GM23248 (cell line): ENCODE measurements around the gene PANK4. TPM values are rescaled to one million over a fixed set of nuclear protein-coding genes. Genes with fewer than 3 reads are reported as not detected.

Experiments
- DNase-seq: peaks from one replicate; pipeline ENCODE4 v3.0.0-alpha.2; 2015
- H2AFZ ChIP-seq: fragments of 200-600 bp; sonication (generic); 2 replicates; pipeline ENCODE4 v1.6.1; 2016; ENCODE audit warnings: antibody characterized with exemption
- H3F3A ChIP-seq: fragments of 200-600 bp; sonication (generic); 2 replicates; pipeline ENCODE4 v1.6.1; 2016; ENCODE audit warnings: mild to moderate bottlenecking, antibody characterized with exemption, mixed run types; ENCODE audit not compliant: insufficient read depth
- H3K27ac ChIP-seq: fragments of 200-600 bp; sonication (generic); 2 replicates; pipeline ENCODE4 v1.5.1; 2016; ENCODE audit warnings: mild to moderate bottlenecking
- H3K27me3 ChIP-seq: fragments of 200-600 bp; sonication (generic); replicated peaks from 2 replicates; pipeline ENCODE4 v1.6.1; 2016; ENCODE audit warnings: mild to moderate bottlenecking; ENCODE audit not compliant: insufficient read depth
- H3K36me3 ChIP-seq: fragments of 200-600 bp; sonication (generic); 2 replicates; pipeline ENCODE4 v1.6.1; 2016; ENCODE audit warnings: low read depth, mild to moderate bottlenecking
- H3K4me1 ChIP-seq: fragments of 200-600 bp; sonication (generic); 2 replicates; pipeline ENCODE4 v1.6.1; 2016; ENCODE audit warnings: mild to moderate bottlenecking; ENCODE audit not compliant: insufficient read depth
- H3K4me2 ChIP-seq: fragments of 200-600 bp; sonication (generic); one replicate; pipeline ENCODE4 v1.6.1; 2016; ENCODE audit warnings: mild to moderate bottlenecking; ENCODE audit not compliant: unreplicated experiment
- H3K4me3 ChIP-seq: fragments of 200-600 bp; sonication (generic); 2 replicates; pipeline ENCODE4 v1.5.1; 2016; ENCODE audit warnings: mild to moderate bottlenecking
- H3K79me2 ChIP-seq: fragments of 200-600 bp; sonication (generic); 2 replicates; pipeline ENCODE4 v1.6.1; 2016; ENCODE audit warnings: mild to moderate bottlenecking; ENCODE audit not compliant: insufficient read depth
- H3K9ac ChIP-seq: fragments of 200-600 bp; sonication (generic); 2 replicates; pipeline ENCODE4 v1.6.1; 2016; ENCODE audit warnings: mild to moderate bottlenecking
- H3K9me2 ChIP-seq: fragments of 200-600 bp; sonication (generic); 2 replicates; pipeline ENCODE4 v1.6.1; 2016; ENCODE audit warnings: mixed run types, mild to moderate bottlenecking, moderate library complexity; ENCODE audit not compliant: insufficient read depth
- H3K9me3 ChIP-seq: fragments of 200-600 bp; sonication (generic); one replicate; pipeline ENCODE4 v1.6.1; 2017; ENCODE audit warnings: low read depth
- H4K20me1 ChIP-seq: fragments of 200-600 bp; sonication (generic); 2 replicates; pipeline ENCODE4 v1.6.0; 2016; ENCODE audit not compliant: insufficient read depth
- EZH2 ChIP-seq: fragments of 200-600 bp; sonication (generic); IDR thresholded peaks from 2 replicates; pipeline ENCODE4 v1.6.1; 2018; ENCODE audit warnings: antibody characterized with exemption, mild to moderate bottlenecking; ENCODE audit not compliant: insufficient read depth, poor library complexity, severe bottlenecking
- EZH2phosphoT487 ChIP-seq: fragments of 200-600 bp; sonication (generic); IDR thresholded peaks from 2 replicates; pipeline ENCODE4 v1.6.1; 2018; ENCODE audit warnings: antibody characterized with exemption, moderate library complexity, mild to moderate bottlenecking, low read depth; ENCODE audit not compliant: insufficient read depth
- WGBS, 2 experiments: methylation state at CpG; one replicate each; pipeline ENCODE4 v1.1.6; 2015 to 2017; ENCODE audit warnings: low lambda C conversion rate in 2 of 2, low coverage in 1 of 2; ENCODE audit errors: missing lambda C conversion rate in 2 of 2; 5-methylcytosine and 5-hydroxymethylcytosine counted together
- in situ Hi-C: fragments of 300-500 bp; cut with MboI; formaldehyde crosslinking; loops from 2 replicates; pipeline ENCODE4 v1.15.0; 2020
- polyA plus RNA-seq: library from polyadenylated mRNA; unstranded; fragments of >200 nt; fragmentation: Nextera tagmentation; extraction: Ambion mirVana; gene quantifications from 2 replicates; pipeline ENCODE4 v1.2.1, GENCODE V29; 2016
- total RNA-seq: library from RNA; depleted of rRNA; stranded (reverse); fragments of >200 nt; shearing (Covaris generic); gene quantifications from 2 replicates; pipeline ENCODE4 v1.2.3, GENCODE V29; 2014

Gene PANK4
- total and polyA plus RNA-seq, 2 experiments from 2014 or later, result 15.5 to 29.7 TPM

DNA sequence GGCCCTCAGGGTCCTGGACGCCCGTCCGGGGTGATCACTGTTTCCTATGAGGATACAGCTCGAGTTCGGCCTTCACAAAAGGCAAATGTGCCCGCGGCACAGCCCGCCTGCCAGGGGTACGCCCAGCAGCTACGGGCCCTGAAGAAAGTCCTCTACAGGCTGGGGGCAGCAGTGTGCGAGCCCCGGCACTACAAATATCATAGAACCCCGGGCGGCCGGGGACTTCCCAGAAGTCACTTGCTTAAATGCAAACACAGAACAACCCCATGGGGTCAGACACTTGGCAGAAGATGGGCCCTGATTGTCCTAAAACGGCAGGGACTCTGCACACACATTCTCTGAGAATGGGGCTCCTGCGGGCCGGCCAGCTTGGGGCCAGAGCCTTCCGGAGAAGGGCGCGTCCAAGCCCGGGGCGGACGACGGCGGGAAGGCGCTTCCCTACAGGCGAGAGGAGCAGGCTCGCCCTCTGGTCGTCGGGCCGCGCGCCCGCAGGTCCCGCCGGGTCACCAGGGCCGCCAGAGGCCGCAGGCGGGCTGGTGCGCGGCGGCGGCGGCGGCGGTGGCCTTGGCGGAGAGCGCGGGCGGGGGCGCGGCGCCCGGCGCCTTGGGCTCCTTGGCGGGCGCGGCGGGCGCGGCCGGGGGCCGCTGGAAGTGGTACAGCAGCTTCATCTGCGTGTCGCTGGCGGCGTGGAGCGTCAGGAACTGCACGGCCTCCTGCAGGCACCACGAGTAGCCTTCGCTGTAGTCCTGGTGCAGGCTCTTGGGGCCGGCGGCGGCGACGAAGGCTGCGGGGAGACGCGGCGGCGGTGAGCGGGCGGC is 2.8 kb upstream of the PANK4 start:
- peaks cover 18% of the 10 kb centered on the region for H3K79me2 ChIP-seq
- no peak overlapping the region for H3K27ac ChIP-seq
- peaks cover 18% of the 10 kb centered on the region for H3K27me3 ChIP-seq
- TF ChIP-seq EZH2phosphoT487 (no peak), EZH2 (no peak)
- in situ Hi-C loops, result no loop called here
- H3K4me1 ChIP-seq, result peaks cover 23% of the 10 kb centered on the region
- peak; percentile 48 for DNase-seq
- H3F3A ChIP-seq, result no peaks in the 10 kb centered on the region
- H3K4me3 ChIP-seq, result 0 out of 2 replicates have a peak overlapping the region, but pooled peaks have one; percentile 32
- no peak overlapping the region for H2AFZ ChIP-seq
- H3K9me2 ChIP-seq, result no peaks in the 10 kb centered on the region
- WGBS, 2 experiments, result 8 to 12% methylated on average over 41 to 48 of the region's 84 CpGs
- H4K20me1 ChIP-seq, result no peaks in the 10 kb centered on the region
- no peaks in the 10 kb centered on the region for H3K36me3 ChIP-seq
- no peak overlapping the region for H3K9ac ChIP-seq
- no peaks in the 10 kb centered on the region for H3K9me3 ChIP-seq
- H3K4me2 ChIP-seq, result peak overlapping the region; percentile 1

DNA sequence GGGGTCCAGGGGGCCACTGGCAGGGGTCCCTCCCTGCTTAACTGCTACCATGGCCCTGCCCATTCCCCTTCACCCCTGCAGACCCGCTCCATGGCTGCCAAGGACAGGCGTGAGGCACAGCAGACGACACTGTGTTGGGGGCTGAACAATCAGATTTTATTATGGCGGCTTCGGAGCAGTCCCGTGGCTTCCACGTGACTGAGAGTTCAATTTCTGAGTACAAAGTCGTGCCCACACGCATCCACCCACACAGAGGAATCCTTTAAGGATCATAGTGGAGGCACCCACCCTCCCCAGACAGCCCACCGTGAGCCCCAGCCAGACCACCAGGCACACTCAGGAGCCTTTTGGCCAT is 2.2 kb upstream of the PANK4 start:
- no peaks in the 10 kb centered on the region for H3K9me2 ChIP-seq
- no peak overlapping the region for H3K4me3 ChIP-seq
- H3K27ac ChIP-seq, result no peak overlapping the region
- in situ Hi-C loops, result no loop called here
- H3K36me3 ChIP-seq, result no peaks in the 10 kb centered on the region
- no peaks in the 10 kb centered on the region for H3K9me3 ChIP-seq
- H3K4me1 ChIP-seq, result peaks cover 18% of the 10 kb centered on the region
- no peak overlapping the region for H3K9ac ChIP-seq
- no peak overlapping the region for H2AFZ ChIP-seq
- no peak for TF ChIP-seq EZH2phosphoT487
- no peak for TF ChIP-seq EZH2
- no peaks in the 10 kb centered on the region for H3F3A ChIP-seq
- no peak overlapping the region for H3K4me2 ChIP-seq
- peaks cover 18% of the 10 kb centered on the region for H3K27me3 ChIP-seq
- H3K79me2 ChIP-seq, result peaks cover 24% of the 10 kb centered on the region
- 37 to 46% methylated on average over 10 of the region's 10 CpGs for WGBS, 2 experiments
- no peak for DNase-seq
- no peaks in the 10 kb centered on the region for H4K20me1 ChIP-seq

DNA sequence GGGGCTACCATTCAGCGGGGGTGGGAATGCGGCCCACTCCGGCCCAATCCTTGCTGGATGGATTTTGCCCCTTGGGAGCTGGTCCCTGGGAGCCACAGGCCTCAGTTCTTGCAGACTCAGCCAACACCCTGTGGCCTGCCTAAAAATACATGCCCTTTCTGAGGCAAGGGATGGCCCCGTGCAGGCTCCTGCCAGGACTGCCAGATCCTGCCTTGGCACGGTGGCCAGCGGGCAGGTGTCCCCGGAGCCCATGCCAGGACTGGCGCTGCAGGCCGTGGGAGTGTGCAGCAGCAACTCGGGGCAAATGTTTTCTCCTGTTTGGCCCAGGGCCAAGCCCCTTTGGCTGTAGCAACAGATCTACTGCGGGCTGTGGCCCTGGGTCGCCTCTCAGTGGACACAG is 1.6 kb upstream of the PANK4 start:
- no peak overlapping the region for H3K4me2 ChIP-seq
- H3K36me3 ChIP-seq, result no peaks in the 10 kb centered on the region
- no peak overlapping the region for H3K27ac ChIP-seq
- H3K4me3 ChIP-seq, result no peak overlapping the region
- H3K9ac ChIP-seq, result no peak overlapping the region
- no peaks in the 10 kb centered on the region for H4K20me1 ChIP-seq
- no peaks in the 10 kb centered on the region for H3F3A ChIP-seq
- peaks cover 18% of the 10 kb centered on the region for H3K27me3 ChIP-seq
- DNase-seq, result no peak
- in situ Hi-C loops, result no loop called here
- no peak for TF ChIP-seq EZH2phosphoT487
- TF ChIP-seq EZH2, result no peak
- peaks cover 30% of the 10 kb centered on the region for H3K79me2 ChIP-seq
- H3K9me2 ChIP-seq, result no peaks in the 10 kb centered on the region
- no peaks in the 10 kb centered on the region for H3K9me3 ChIP-seq
- peaks cover 18% of the 10 kb centered on the region for H3K4me1 ChIP-seq
- H2AFZ ChIP-seq, result no peak overlapping the region
- WGBS, 2 experiments, result 78 to 80% methylated on average over 12 of the region's 12 CpGs

DNA sequence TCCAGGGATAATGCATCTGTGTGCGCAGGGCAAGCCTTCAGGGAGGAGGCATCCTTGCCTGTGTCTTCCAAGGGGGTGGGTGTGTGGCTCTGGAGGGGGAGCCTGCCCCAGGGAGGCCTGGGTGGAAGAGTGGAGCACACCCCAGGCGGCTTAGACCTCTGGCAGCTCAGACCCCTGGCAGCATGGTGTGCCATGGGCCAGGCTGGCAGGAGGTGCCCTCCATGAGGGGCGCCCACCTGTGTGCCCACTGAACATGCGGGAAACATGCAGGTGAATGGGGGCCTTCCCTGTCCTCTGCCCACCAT is 1.1 kb upstream of the PANK4 start:
- peaks cover 15% of the 10 kb centered on the region; the same call in 1 of the 2 replicates for H3K4me1 ChIP-seq
- H3K9me2 ChIP-seq, result no peaks in the 10 kb centered on the region
- DNase-seq, result no peak
- peaks cover 18% of the 10 kb centered on the region for H3K27me3 ChIP-seq
- H3K4me2 ChIP-seq, result no peak overlapping the region
- H4K20me1 ChIP-seq, result no peaks in the 10 kb centered on the region
- H2AFZ ChIP-seq, result no peak overlapping the region
- TF ChIP-seq EZH2, result no peak
- 81 to 88% methylated on average over 4 of the region's 4 CpGs for WGBS, 2 experiments
- peaks cover 35% of the 10 kb centered on the region for H3K79me2 ChIP-seq
- no peaks in the 10 kb centered on the region for H3K36me3 ChIP-seq
- in situ Hi-C loops, result no loop called here
- H3K9ac ChIP-seq, result no peak overlapping the region
- no peaks in the 10 kb centered on the region for H3K9me3 ChIP-seq
- no peaks in the 10 kb centered on the region for H3F3A ChIP-seq
- no peak overlapping the region for H3K4me3 ChIP-seq
- no peak overlapping the region for H3K27ac ChIP-seq
